Stimulated activated CD4-positive, alpha-beta T cell treated with anti-CD3 and anti-CD28 coated beads, Interleukin-12 subunit alpha, Interleukin-12 subunit beta, amount 100 ng/mL, for 24 hours (primary cell): Measurements from ENCODE around the gene MAP3K4.

ENCODE experiments used
- DNase-seq, 2 experiments: peaks; one replicate each; pipeline ENCODE4 v3.0.0-alpha.2; 2020; ENCODE audit warnings: low read depth in 2 of 2

The MAP3K4 gene

GRCh38 chr6:160991406-160992060 lies at the start of gene MAP3K4:
MAP3K4 (plus strand) TSS chr6:160991769; CDS start chr6:160991932, 163 bp downstream.
- DNase-seq, result peak; percentile 69 to 70

GRCh38 chr6:160943997-160944396 lies 47.6 kb upstream of the MAP3K4 start:
- DNase-seq, result no peak

GRCh38 chr6:160945516-160946177 lies 45.9 kb upstream of the MAP3K4 start:
- DNase-seq, result no peak

GRCh38 chr6:160949531-160949930 lies 42.0 kb upstream of the MAP3K4 start:
- no peak for DNase-seq

GRCh38 chr6:160950507-160950906 lies 41.1 kb upstream of the MAP3K4 start:
- no peak for DNase-seq

GRCh38 chr6:160951187-160952030 lies 40.2 kb upstream of the MAP3K4 start:
- DNase-seq, result no peak

GRCh38 chr6:160952633-160953281 lies 38.8 kb upstream of the MAP3K4 start:
- DNase-seq, result no peak

GRCh38 chr6:160955508-160956295 lies 35.9 kb upstream of the MAP3K4 start:
- no peak for DNase-seq

- no peak for DNase-seq
These were observed 35.1 kb upstream of the MAP3K4 start for GRCh38 chr6:160956300-160957035.

GRCh38 chr6:160959726-160960435 lies 31.7 kb upstream of the MAP3K4 start:
- no peak for DNase-seq

- DNase-seq, result no peak
These were observed 30.7 kb upstream of the MAP3K4 start for GRCh38 chr6:160960839-160961238.

GRCh38 chr6:160962835-160963623 lies 28.5 kb upstream of the MAP3K4 start:
- no peak for DNase-seq

- no peak for DNase-seq
These were observed 27.9 kb upstream of the MAP3K4 start for GRCh38 chr6:160963651-160964050.

GRCh38 chr6:160965893-160966292 lies 25.7 kb upstream of the MAP3K4 start:
- no peak for DNase-seq

GRCh38 chr6:160966493-160967229 lies 24.9 kb upstream of the MAP3K4 start:
- no peak for DNase-seq

- DNase-seq, result no peak
These were observed 24.2 kb upstream of the MAP3K4 start for GRCh38 chr6:160967351-160967750.

GRCh38 chr6:160967833-160968232 lies 23.7 kb upstream of the MAP3K4 start:
- DNase-seq, result no peak

GRCh38 chr6:160971171-160971570 lies 20.4 kb upstream of the MAP3K4 start:
- no peak for DNase-seq
